MM.1S (cell line): Measurements from ENCODE around the gene KIRREL3.

Experiments used
- EZH2 ChIP-seq: fragments of 300-600 bp; sonication (generic); optimal IDR thresholded peaks from 2 replicates; pipeline ENCODE3; 2017; ENCODE audit warnings: low read depth, mild to moderate bottlenecking, antibody characterized with exemption, low read length, mixed read lengths
- EZH2phosphoT487 ChIP-seq: fragments of 300-600 bp; sonication (generic); IDR thresholded peaks from 2 replicates; pipeline ENCODE4 v1.6.1; 2018; ENCODE audit warnings: antibody characterized with exemption, low read length
- TF ChIP-seq, protein P1 (sequence below): fragments of 300-600 bp; sonication (generic); IDR thresholded peaks from 2 replicates; pipeline ENCODE4 v1.5.1; 2016; ENCODE audit warnings: antibody characterized with exemption, low read length, mixed read lengths

DNA sequence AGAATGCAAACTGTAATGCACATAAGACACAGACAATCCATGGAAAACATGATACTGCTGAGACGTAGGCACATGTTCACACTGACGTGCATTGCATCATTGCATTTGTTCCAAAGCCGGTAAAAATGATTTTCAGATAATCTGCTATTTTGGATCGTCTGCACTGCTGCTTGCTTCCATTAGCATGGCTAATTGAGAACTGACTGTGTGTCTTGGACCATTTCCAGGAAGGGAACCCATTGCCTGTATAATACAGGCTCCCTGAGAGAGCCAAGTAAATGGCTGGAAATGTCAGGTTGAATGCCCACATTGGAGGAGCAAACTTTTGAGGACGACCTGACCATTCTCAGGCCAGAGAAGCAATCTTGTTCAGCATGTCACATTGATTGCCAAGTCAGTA, 340.2 kb downstream of the KIRREL3 start:
- TF ChIP-seq, protein P1, sequence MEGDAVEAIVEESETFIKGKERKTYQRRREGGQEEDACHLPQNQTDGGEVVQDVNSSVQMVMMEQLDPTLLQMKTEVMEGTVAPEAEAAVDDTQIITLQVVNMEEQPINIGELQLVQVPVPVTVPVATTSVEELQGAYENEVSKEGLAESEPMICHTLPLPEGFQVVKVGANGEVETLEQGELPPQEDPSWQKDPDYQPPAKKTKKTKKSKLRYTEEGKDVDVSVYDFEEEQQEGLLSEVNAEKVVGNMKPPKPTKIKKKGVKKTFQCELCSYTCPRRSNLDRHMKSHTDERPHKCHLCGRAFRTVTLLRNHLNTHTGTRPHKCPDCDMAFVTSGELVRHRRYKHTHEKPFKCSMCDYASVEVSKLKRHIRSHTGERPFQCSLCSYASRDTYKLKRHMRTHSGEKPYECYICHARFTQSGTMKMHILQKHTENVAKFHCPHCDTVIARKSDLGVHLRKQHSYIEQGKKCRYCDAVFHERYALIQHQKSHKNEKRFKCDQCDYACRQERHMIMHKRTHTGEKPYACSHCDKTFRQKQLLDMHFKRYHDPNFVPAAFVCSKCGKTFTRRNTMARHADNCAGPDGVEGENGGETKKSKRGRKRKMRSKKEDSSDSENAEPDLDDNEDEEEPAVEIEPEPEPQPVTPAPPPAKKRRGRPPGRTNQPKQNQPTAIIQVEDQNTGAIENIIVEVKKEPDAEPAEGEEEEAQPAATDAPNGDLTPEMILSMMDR, result no peak
- no peak for TF ChIP-seq EZH2phosphoT487
- no peak for TF ChIP-seq EZH2
